Testis (tissue), 3 donors: ENCODE data around the gene KCNMB1. TPM values are rescaled to one million over a fixed set of nuclear protein-coding genes. Genes with fewer than 3 reads are reported as not detected.

ENCODE experiments used
- DNase-seq: peaks from one replicate; pipeline ENCODE4 v3.0.0-alpha.2; 2019
- H3K27ac ChIP-seq, 2 donors: fragments of 200-600 bp; sonication (generic); one replicate each; pipeline ENCODE4 v1.5.1; 2019
- H3K27me3 ChIP-seq: fragments of 200-600 bp; sonication (generic); one replicate; pipeline ENCODE4 v1.5.1; 2019
- H3K36me3 ChIP-seq: fragments of 200-600 bp; sonication (generic); one replicate; pipeline ENCODE4 v1.5.1; 2017; ENCODE audit warnings: low read depth; ENCODE audit errors: missing control alignments
- H3K4me1 ChIP-seq: fragments of 200-600 bp; sonication (generic); one replicate; pipeline ENCODE4 v1.5.1; 2019
- H3K4me3 ChIP-seq, 2 donors: fragments of 200-600 bp; sonication (generic); one replicate each; pipeline ENCODE4 v1.5.1; 2017 to 2019
- H3K9me3 ChIP-seq: fragments of 200-600 bp; sonication (generic); one replicate; pipeline ENCODE4 v1.5.1; 2017
- POLR2A ChIP-seq: fragments of 450-650 bp; IDR thresholded peaks from one replicate; pipeline ENCODE4 v1.6.1; 2017; ENCODE audit warnings: antibody characterized with exemption, mild to moderate bottlenecking, moderate library complexity
- WGBS, 2 donors: methylation state at CpG; one replicate each; pipeline ENCODE4 v1.1.5; 2018; 5-methylcytosine and 5-hydroxymethylcytosine counted together
- intact Hi-C: fragments of 100-400 bp; cut with DNase I; formaldehyde crosslinking; loops from one replicate; pipeline ENCODE4 v1.15.1; 2023; ENCODE audit warnings: low total_unique reads
- polyA plus RNA-seq: library from polyadenylated mRNA; stranded (reverse); fragments of 350-450 nt; fragmentation: Illumina TruSeq; extraction: RNeasy Lipid Tissue Mini Kit (QIAGEN cat#74804); gene quantifications from one replicate; pipeline ENCODE4 v1.2.3, GENCODE V29; 2014; ENCODE audit warnings: low read depth, low replicate concordance; ENCODE audit not compliant: insufficient read depth
- total RNA-seq, 2 donors: library from RNA; depleted of rRNA; stranded (reverse); fragments of >200 nt; gene quantifications; one replicate each; pipeline ENCODE4 v1.2.3, GENCODE V29; 2016
- TF ChIP-seq, protein P1 (sequence below), 3 experiments: fragments of 450-650 bp in 2 of 3; fragments of 200-600 bp in 1 of 3; sonication (generic) in 1 of 3; IDR thresholded peaks; one replicate each; pipeline ENCODE4 v1.5.1; 2016 to 2019; ENCODE audit warnings: antibody characterized with exemption in 3 of 3, mild to moderate bottlenecking in 2 of 3, moderate library complexity in 1 of 3

Gene KCNMB1
- total and polyA plus RNA-seq, 3 donors from 2014 or later, result 2.5 to 4.6 (median 3.1) TPM

DNA sequence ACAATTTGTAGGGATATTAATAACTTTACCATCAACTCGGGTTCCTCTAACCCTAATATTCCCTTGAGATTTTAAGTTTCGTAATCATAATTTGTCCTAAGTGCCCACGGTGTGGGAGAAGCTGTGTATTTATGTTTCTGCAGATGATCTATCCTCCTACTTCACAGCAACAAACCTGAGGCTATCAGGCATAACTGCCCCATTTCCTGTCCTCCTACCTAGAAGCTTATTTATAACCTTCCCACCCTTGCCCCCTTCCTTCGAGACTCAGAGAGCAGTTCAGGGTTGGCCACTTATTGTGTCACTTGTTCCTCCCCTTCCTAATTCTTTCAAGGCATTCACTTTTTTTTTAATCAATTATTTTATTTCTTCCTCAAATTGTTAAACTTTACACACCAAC is 62.0 kb downstream of the KCNMB1 start:
- TF ChIP-seq, protein P1, sequence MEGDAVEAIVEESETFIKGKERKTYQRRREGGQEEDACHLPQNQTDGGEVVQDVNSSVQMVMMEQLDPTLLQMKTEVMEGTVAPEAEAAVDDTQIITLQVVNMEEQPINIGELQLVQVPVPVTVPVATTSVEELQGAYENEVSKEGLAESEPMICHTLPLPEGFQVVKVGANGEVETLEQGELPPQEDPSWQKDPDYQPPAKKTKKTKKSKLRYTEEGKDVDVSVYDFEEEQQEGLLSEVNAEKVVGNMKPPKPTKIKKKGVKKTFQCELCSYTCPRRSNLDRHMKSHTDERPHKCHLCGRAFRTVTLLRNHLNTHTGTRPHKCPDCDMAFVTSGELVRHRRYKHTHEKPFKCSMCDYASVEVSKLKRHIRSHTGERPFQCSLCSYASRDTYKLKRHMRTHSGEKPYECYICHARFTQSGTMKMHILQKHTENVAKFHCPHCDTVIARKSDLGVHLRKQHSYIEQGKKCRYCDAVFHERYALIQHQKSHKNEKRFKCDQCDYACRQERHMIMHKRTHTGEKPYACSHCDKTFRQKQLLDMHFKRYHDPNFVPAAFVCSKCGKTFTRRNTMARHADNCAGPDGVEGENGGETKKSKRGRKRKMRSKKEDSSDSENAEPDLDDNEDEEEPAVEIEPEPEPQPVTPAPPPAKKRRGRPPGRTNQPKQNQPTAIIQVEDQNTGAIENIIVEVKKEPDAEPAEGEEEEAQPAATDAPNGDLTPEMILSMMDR (IDR thresholded peaks at IDR 0.05), result no peak
- no peak for TF ChIP-seq POLR2A
- Histone ChIP-seq H3K27me3 (no peaks in the 10 kb centered on the region), H3K27ac (no peak overlapping the region), H3K36me3 (no peaks in the 10 kb centered on the region), H3K9me3 (no peaks in the 10 kb centered on the region), H3K4me1 (peaks cover 6% of the 10 kb centered on the region), H3K4me3 (no peak overlapping the region)
- 56 to 74% methylated on average over 4 of the region's 4 CpGs for WGBS, 2 donors
- intact Hi-C loops, result no loop called here
- DNase-seq, result no peak

Other genes starting within 250 kb of the KCNMB1 start
- 10 to 100 TPM; 40.9 to 72.7 TPM for gene C5orf58, start 156.4 kb downstream of the KCNMB1 start, total RNA-seq
- gene C5orf58, start 156.4 kb downstream of the KCNMB1 start, polyA plus RNA-seq, result 266 TPM
- gene LCP2, start 91.6 kb downstream of the KCNMB1 start, total RNA-seq, result 10 to 100 TPM in 1 of 2 donors, 1 to 10 TPM in 1; 8.6 to 11.5 TPM
- 14.2 TPM for gene LCP2, start 91.6 kb downstream of the KCNMB1 start, polyA plus RNA-seq
- 10 to 100 TPM; 13.4 to 14.8 TPM for gene KCNIP1, start 114.7 kb upstream of the KCNMB1 start, total RNA-seq
- gene KCNIP1, start 114.7 kb upstream of the KCNMB1 start, polyA plus RNA-seq, result 5.9 TPM